HPDE6-E6E7 (cell line): ENCODE data around the gene CCDC191.

Experiments
- DNase-seq: peaks from one replicate; pipeline ENCODE4 v3.0.0; 2011; ENCODE audit warnings: missing footprints; ENCODE audit errors: extremely low spot score

CCDC191 gene

GRCh38 chr3:114060906-114061655, 4.8 kb upstream of the CCDC191 start:
- DNase-seq = no peak

DNA sequence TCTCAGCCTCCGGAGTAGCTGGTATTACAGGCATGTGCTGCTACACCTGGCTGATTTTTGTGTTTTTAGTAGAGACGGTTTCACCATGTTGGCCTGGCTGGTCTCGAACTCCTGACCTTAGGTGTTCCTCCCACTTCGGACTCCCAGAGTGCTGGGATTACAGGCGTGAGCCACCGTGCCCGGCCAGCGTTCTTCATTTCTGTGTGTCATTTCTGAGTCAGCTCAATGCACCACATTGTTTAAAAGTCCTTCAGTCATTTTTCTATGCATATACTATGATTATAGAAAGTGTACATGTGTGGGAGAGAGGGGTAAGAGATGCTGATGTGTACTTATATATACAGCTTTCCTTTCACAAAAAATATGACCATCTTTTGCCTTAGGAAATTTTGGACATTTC, 2.3 kb upstream of the CCDC191 start:
- DNase-seq = no peak

- no peak for DNase-seq
Measured at GRCh38 chr3:114057011-114057347, 653 bp upstream of the CCDC191 start.

GRCh38 chr3:114052216-114052615, 4.1 kb downstream of the CCDC191 start:
- no peak for DNase-seq

DNA sequence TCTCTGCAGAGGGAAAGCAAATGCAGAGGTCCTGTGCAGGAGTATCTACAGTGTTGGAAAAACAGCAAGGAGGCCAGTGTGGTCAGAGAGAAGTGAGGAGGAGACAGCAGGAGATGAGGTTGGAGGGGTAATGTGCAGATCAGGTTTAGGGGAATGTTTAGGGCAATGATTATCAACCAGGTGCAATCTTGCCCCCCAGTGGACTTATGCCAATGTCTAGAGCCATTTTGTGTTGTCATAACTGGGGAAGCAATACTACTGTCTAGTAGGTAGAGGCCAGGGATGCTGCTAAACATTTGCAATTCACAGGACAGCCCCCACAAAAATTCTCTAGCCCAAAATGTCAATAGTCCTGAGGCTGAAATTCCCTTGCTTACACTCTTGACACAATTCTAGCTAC, 13.1 kb downstream of the CCDC191 start:
- DNase-seq = no peak

DNA sequence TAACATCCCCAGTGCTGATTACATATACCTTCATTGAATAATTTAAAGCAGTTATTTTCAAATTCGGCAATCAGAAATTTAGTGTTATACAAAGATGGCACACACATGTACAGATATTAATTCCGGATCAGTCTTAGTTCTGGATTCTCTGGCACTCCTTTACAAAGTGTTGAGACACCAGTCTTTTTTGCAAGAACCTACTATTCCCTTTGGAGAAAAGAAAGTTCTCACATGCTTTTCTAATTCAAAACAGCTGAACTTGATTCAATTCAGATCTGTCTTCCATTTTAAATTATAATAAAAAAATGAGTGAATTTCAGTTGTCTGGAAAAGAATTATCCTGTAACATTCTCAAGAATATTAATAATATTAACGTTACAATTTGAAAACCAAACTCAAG, 20.4 kb downstream of the CCDC191 start:
- no peak for DNase-seq

- DNase-seq = no peak
Measured at GRCh38 chr3:114034787-114035545, 21.4 kb downstream of the CCDC191 start.

- DNase-seq = no peak
Measured at GRCh38 chr3:114034211-114034610, 22.1 kb downstream of the CCDC191 start.

- DNase-seq = no peak
Measured at GRCh38 chr3:114033721-114034120, 22.6 kb downstream of the CCDC191 start.

DNA sequence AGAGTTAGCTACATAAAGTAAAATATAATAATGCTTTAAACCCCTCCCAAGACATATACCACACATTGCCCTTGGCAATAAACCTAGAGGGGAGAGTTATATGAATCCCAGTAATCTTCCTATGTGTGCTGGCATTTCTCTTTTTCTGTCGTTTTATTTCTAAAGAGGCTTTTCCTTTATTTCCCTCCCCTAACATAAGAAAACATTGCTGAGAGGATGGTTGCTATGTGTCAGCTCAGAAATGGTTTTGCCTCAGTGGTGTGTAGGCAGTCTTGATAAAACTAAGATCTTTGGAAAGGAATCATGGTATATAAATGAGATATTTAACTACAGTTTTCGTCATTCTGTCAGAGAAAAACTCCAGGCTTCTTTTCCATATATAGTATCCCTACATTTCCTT, 30.0 kb downstream of the CCDC191 start:
- no peak for DNase-seq

GRCh38 chr3:114025451-114025850, 30.9 kb downstream of the CCDC191 start:
- DNase-seq = no peak

DNA sequence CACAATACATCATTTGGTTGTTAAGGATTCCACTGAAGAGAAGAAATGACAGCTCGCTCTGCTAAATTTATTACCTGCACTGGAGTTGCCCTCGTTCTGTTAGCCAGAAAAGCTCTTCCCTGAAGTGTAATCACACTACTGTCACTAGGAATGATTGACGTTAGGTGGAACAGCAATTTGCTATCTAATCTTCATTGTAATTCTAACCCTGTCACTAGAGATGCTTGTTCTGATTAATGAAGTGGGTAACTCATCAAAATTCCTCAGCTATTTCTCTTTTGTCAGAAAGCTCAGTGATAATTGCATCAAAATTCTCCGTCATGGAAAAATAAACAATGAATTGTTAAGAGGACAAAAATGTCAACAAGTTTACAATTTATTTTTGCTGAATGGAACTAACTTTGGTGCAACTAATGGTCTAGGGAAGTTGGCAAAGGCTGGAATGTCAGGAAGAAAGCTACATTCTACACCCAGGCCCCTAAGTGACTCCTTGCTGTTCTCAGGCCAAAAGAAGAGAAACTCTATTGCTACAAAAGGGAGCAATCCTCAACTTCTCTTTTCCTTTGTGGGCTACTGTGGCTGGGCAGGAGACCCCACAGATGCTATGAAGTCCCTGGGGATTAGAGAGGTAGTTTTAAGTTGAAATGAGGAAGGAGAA, 34.1 kb downstream of the CCDC191 start:
- DNase-seq = no peak

- no peak for DNase-seq
Measured at GRCh38 chr3:114020907-114021306, 35.4 kb downstream of the CCDC191 start.

DNA sequence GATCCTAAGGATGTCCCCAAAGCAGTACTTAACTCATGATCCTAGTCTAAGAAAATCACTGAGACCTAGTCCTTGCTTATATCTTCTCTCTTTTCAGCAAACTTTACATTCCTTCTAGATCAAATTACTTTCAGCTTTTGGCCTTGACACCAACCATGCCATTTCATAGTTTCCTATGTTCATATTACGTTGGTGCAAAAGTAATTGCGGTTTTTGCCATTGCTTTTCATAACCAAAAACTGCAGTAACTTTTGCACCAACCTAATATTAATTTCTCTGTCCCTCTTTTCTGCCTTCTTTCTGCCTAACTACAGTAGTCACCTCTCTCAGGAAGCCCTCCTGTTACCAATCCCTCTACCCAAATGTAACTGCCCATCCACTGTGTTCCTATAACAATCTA, 36.8 kb downstream of the CCDC191 start:
- DNase-seq = no peak

DNA sequence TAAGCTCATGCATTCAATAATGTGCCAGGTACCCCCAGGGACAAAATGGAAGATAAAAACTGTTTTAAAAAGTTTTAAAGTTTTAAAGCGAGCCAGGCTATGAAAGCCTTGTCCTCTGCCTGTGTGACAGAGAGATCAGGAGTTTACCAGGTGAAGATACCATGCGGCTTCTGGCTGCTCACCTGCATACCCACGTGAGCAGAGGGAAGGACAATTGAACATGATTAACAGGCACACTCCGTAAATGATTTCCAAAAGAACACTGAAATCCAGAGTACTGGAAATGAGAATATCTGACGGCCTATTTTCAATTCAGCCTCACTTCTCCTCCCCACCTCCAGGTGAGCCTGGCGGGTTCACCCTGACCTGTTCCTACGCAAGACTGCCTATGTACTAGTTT, 42.1 kb downstream of the CCDC191 start:
- DNase-seq = no peak

DNA sequence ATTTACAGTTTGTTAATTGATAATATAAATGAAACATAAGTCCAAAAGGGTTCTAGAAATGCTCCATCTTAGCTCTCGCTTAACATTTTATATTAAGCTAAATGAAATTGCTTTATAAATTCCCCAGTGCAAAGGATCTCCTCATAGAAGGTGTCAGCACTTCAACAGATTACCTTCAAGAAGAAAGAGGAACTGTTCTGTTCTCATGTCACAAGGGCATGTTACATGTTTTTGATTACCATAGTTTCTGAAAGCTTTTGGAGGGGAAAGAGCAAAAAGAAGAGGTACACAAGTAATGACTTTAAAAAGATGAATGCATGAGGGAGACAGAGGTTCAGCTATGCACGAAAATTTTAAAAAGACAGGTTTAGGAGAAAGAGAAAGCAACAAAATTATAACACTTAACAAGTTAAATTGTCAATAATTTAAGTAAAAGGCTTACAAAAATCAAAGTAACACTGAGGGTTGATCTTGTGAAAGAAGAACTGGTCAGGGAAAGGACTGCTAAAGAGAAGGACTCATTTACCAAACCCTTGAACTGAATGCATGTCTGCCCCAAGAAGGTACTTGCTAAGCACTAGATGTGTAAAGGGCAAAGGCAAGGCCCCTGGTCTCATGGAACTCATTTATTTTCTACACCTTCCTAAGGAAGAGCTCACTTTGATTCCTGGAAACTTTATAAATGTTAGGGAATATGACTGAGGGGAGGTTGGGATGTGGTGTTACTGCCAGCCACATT, 45.1 kb downstream of the CCDC191 start:
- no peak for DNase-seq

DNA sequence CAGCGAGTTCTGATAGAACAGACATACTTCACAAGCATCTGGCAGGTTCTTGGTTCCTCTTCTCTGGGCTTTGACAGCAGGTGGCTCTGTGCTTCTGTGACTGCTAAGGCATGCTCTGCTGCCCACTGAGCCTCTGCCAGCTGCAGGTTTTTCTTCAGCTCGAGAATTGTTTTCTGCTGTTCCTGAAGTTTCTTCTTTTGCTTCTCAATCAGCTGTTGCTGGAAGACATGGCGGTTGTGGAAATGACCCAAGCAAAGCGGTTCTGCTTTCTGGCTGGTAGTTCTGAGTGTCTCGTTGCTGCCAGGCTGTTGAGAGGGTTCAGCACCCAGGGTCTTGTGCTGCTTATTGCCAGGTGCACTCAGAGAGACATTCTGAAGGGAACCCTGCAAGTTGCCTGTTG, 50.8 kb downstream of the CCDC191 start:
- no peak for DNase-seq

DNA sequence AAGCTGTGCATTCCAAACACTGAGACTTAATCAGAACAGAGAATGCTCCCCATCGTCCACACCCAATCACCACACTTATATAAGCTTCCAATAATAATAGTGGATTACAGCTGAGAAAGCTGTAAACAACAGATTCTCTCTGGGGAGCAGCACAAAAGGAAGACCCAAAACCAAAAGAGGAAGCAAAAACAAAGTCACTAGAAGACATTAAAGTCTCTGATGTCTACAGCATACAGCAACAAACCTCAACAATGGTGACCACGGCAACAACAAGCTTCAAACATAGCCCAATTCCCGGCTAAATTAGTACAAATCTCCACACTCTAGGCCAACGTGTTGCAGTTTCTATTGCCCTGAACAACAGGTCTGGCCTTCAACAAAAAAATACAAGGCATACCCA, 70.8 kb downstream of the CCDC191 start:
- DNase-seq = no peak

- no peak for DNase-seq
Measured at GRCh38 chr3:113983544-113983943, 72.8 kb downstream of the CCDC191 start.

DNA sequence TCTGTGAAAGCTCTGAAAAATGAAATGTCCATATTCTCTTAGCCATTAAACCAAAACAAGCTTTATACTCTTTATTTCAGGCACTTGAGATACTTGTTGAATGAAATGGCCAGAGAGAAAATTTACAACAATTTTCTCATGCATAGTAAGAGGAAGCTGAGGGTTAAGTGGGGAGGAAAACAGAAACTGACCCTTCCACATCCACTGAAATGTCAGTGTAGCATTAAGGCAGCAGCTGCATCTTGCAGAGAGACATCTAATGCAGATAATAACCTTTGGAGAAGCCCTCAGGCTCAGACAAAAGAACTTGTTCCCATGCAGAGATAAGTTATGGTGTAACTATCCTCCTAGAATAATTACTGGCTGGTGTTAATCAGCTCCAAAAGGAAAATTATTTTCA, 74.5 kb downstream of the CCDC191 start:
- no peak for DNase-seq

DNA sequence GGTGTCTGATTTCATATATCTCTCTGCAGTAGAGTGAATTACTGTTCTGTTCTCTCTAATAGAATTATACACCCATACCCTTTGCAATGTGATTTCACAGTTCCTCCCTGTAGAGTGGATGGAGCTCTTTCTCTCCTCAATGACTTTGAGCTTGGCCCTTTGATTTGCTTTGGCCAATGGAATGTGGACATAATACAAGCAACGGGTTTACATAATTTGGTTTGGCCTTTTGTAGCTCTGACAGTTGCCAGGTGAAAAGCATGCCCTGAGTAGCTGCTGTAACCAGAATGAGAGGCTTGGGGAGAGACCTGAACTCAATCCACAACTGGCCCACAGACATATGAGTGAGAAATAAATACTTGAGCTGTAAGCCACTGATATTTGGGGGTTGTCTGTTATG, 76.4 kb downstream of the CCDC191 start:
- DNase-seq = no peak

DNA sequence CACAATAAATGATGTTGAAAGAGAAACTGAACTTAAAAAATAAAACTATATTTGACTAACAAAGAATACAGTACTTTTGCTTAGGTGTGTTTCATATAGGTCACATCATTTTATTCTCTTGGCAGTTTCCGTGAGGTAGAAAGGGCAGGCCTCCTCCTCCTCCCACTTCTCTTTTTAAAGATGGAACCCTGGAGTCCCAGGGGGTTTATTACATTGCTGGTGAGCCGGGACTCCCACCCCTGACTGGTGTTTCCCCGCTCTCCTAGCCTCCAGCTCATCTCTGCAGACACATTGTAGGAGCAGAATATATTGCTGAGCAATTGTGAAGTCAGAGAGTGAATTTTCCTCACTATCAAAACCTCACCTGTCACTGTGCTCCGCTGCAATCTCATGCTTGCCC, 78.5 kb downstream of the CCDC191 start:
- no peak for DNase-seq
